GM21447 (cell line): ENCODE data around the gene RAP1GAP.
"Not testable (repeated sequence)": the region's sequence is repeated elsewhere in the genome, so short reads cannot be mapped to it uniquely, and the experiment has no call there.

ENCODE experiments used
- ATAC-seq: cut with Tn5 transposase; IDR thresholded peaks from one replicate; pipeline ENCODE4 v1.9.1; 2021; ENCODE audit not compliant: unreplicated experiment

The RAP1GAP gene

DNA sequence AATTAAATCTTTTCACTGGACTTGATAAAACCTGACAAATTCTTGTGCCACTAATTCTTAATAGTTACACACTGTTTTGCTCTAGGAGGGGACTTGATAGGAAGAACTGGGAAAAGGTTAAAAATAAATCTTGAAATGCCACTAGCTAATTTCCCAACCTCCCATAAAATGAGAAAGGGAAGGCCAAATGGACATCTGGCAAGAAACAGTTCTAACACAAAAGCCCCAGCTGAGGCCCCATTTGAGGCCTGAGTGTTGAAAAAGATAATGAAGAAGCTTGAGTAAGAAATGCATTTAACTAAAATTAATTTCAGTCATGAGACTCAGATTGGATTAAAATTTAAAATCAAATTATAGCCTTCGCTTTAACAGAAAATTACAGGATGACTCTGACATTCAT lies 11.2 kb upstream of the RAP1GAP start:
- ATAC-seq: no peak

DNA sequence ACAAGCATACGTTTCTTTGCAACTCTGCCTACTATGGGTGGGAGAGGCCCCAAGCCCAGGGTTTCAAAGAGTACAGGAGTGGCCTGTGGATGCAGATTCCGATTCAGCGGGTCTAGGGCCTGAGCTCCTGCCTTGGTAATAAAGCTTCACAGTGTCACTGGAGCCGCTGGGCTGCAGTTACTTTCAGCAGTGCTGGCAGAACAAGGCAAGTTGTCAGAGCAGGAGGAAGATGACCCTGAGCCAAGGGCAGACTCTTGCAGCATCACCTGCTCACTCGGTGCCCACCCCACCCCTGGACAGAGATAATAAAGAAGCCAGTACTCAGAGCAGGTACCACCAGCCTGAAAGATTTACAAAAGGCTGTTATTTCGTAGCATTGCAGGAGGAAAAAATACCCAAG lies 8.0 kb upstream of the RAP1GAP start:
- ATAC-seq: no peak

DNA sequence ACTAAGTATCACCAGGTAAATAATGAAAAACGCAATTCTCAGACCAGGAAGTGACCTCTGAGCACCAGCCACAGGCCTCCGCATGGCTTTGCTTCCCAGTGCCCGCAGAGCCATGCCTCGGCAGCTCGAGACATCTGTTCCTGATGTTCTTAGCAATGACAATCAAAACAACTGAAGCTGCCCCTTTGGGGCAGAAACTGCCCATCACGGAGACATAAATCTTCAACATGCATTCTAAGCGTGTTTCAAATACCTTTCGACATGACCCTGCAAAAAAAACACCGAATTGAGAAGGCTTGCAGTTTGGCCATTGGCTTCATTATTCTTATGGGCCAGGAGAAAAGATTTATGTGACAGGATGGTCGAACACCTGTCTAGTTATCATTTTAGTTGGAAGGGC lies 5.8 kb upstream of the RAP1GAP start:
- no peak for ATAC-seq

DNA sequence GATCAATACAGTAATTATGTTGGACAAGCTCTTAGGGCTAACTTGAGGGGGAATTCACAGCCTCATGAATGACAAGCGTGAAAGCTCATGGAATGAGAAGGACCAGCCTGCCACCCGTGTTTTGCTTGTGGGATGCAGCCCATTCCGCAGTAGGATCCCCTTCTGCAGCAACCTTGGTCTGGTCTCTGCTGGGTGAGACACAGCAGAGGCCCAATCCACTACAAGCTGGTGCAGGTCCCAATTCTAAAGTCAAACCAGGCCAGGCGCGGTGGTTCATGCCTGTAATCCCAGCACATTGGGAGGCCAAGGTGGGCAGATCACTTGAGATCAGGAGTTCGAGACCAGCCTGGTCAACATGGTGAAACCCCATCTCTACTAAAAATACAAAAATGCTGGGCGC lies 4.7 kb upstream of the RAP1GAP start:
- not testable (repeated sequence) for ATAC-seq

DNA sequence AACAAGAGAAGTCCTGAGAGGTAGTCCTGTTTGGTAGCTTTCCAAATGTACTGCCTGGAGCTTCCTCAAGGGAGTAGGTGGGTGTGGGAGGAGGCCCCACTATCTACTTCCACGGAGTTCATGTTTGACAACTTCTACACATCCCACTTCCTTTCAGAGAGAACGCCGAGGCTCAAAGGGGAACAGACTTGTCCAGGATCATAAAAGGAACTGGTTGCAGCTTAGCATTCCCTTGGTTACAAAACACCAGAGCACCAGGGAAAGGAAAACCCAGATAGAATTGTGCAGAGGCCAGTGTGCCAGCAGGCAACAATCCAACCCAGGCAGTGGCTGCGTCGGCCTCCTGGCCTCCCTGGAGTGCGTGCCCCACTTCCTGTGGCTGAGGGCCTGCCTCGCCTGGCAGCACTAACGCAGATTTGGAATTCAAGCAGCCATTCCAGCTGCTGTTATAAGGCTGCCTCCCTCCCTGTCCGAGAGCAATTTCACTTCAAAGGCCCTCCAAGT lies 4.2 kb upstream of the RAP1GAP start:
- no peak for ATAC-seq

DNA sequence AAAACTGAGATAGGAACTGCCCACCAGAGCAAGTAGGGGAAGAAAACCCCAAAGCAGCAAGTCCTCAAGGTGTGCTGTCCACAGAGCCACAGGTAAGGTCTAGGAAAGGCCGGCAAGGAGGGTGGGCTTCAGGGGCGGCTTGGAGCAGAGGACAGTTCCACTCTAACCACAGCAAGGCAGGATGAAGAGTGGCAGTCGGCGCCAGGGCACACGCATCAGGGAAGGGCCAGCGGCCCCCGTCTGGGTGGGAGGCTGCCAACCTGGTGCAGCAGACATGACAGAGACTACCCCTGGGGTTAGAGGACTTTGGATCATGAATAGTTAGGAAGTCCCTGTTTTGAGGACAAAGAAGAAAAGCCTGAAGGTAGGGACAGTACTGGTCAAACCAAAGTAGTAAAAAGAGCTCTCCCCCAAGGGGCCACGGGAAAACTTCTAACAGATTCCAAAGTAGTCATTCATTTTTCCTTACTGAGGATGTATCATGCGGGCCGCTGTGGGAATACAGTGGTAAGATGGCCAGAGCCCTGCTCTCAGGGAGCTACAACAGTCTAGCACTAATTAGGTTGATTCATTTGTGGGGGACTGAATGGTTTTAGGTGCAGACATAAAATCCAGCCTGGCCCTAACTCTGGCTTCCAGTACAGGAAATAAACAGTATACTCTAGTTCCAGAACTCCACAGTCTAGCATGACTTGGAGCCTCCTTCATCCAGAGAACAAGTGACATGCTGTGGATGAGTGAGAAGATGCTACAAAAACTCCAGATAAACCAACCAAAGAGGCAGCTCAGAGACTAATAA lies 3.5 kb upstream of the RAP1GAP start:
- ATAC-seq: no peak

DNA sequence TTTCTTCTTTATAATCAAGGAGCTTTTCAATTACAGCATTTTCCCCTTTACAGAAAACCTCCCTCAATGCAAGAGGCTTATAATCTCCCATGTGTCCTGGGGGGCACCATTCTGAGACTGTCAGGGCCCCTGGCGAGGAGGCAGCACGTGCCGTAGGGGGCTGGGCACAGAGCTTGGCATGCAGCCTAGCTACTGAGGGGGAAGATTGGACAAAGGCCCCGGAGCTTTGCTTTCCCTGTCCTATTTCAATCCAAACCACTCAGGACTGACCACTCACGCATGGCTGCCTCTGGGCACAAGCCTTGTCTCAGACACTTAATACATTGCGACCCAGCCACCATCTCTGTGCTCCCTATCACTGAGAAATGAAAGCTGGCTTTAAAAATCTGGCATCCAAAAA lies 2.8 kb upstream of the RAP1GAP start:
- ATAC-seq: no peak

DNA sequence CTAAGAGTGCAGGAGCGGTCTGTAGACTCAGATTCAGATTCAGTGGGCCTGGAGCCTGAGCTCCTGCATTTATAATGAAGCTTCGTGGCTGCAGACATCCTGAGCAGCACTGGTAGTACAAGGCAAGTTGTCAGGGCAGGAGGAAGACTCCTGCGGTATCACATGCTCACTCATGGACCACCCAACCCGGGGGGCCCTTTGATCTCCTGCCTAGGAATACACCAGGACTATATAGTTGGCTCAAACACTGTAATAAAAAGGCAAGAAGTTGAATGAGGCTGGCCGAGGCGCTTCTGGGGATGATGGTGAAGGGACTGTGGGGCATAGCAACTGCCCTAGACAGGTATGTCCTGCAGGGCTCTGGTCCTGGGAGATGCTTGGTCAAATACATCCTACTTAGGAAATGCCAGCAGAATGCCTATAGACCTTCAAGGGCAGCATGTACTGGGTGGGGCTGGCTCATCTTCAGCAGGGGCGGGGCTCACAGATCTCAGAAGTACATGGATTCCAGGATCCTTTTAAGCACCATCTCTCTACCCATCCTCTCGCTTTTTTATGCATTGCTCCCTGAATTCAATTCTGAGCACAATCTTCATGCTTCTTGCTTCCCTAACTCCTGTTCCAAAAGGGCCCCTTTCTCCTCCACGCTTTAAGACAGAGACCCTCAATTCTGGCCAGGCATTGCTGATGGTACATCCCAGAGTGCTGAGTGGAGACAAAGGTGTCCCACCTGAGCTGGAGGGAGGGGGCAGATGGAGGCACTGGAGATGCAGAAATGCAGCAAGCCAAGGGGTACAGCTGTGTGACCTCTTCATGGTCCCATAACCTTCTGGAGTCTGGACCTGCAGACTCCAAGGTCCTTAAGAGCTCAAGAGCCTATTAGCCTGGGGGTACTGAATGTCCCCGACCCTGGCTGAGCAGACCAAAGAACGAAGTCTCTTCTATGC lies 2.1 kb upstream of the RAP1GAP start:
- no peak for ATAC-seq

DNA sequence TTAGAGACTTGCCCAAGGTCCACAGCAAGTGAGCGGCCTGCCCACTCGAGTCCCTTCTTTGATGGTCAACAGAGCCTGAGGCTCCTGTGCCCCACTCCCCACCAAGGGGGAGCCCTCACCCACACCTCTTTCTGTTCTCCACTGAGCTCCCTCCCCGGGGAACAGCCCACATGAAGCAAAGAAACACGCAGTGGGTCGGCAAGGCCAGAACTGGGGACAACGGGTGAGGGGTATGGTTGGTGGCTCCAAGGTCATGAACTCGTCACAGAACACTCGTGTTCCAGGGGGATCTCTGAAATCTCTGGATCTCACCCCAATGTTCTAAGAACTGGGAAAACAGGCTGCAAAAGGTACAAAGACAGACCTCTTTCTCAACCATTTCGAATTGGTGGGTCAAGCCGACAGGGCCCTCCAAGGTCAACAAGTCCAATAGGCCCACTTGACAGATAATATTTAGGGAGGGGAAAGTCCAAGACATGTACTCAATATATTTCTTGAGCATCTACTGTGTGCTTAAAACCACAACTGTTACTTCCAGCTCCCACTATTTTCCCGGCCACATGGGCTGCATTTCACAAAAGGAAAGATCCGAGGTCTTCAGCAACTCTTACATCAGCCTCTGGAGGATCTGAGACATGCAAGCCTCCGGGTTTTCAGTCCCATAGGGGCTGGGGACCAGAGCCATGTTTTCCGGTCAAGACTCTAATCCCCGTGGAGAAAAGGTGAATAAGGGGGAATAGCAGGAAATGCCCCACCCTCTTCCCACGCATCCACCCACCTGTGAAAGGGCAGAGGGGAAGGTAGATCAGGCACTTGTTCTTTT lies 1.1 kb upstream of the RAP1GAP start:
- no peak for ATAC-seq

DNA sequence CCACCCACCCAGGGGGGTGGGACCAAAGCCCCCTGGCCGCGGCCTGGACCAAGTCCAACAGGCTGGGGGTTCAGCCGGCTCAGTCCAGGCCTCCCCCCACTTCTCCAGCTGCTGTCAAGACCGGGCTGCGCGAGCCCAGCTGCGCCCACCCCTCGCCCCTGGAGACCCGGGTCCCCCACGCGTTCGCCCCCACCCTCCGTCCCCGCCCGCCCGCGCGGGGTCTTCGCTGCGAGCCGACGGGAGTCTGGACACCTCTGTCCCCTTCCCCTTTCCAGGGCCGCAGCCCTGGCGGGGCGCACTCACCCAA lies 253 bp downstream of the RAP1GAP start:
- no peak for ATAC-seq

DNA sequence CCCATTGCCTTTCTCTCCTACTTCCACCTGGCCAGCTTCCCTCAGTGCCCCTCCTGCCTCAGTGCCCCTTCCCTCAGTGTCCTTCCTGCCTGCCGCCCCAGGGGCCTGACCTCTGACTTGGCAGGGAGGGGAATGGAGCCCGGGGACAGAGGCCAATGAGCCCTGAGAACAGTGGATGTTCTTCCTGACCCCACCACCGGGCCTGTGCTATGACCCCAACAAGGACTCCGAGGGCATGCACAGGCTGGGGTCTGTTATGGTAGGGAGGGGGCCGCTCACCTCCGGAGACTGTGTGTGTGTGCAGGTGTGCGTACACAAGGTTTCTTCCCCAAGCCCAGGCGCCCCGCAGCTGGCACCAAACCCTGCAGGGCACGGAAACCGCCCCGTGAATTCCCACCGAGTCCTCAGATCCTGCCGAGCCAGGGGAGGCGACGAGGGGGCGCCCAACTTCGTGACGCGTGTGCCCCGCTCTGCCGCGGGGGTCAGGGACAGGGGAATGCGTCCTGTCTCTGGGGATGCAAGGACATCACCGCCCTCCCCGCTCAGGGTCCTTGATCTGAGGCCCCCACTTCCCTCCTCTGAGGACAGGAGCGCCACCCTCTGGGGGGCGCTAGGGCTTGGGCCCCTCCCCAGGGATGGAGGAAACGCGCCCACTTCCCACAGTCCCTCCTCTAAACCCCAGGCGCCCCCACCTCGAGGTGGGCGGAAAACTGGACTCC lies 766 bp downstream of the RAP1GAP start:
- no peak for ATAC-seq

DNA sequence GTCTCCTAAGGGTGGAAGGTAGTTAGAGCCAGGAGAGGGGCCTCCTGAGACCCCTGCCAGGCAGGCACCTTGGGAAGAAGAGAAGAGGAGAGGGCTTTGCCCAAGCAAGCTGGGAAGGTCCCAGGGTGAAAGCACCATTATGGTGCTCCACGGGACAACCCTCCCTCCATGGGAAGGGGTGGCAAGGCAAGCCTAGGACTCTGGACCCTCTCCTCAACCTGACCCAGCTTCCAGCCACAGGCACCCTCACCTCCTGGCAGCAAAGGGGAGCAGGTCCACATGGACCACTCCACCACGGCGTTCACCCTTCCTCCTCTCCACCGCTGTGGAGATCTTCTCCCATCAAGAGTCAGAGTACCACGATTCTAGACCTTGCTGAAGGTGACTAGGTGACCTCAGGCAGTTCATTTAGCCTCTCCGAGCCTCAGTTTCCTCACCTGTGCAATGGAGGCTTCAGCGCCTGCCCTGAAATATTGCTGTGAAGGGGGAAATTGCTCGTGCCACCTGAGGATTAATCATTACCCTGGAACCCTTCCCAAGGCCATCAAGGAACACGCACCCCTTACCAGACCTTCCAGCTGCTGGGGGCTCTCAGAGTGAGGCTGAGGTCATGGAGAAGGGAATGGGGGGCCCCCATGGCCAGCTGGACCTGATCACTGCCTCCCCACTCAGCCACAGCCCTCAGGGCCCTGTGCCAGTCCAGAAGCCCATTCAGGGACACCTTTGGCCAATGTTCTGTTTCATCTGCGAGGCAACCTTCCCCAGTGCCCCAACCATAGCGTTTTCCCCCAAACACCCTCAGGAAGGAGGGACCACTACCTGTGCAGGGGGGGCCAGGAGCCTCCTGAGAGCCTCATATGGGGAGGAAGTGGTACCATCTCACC lies 1.6 kb downstream of the RAP1GAP start:
- no peak for ATAC-seq

DNA sequence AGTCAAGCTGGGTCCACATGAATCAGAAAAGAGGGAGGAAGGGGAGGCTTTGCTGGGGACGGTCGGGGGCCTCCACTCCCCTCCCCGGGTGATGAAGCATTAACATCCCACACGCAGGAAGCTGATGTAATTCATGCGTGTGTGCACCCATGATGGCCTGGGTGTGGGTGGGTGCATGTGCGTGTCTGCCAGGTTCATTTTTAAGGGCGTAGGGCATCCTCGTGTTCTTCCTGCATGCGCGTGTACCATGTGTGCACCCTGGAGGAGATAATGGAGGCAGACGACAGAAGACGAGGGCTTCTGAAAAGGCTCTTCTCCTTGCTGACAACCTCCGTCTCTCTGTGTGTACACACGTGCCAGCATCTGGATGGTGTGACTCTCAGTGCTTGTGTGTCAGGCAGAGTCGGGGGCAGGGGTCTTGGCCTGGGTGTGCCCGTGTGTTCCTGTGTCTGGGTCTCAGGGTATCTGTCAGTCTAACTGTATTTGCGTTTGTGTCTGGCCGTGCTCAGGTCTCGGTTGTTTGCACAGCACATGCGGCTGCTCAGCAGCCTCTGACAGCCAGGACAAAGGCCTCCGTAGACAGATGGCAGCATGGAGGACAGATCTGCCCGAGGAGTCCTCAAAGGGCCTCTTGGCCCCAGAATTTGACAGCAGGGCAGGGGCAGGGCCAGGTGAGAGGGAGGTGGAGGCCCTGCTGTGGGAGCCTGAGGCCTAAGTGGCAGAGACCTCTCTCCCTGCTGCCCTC lies 2.4 kb downstream of the RAP1GAP start:
- ATAC-seq: no peak

DNA sequence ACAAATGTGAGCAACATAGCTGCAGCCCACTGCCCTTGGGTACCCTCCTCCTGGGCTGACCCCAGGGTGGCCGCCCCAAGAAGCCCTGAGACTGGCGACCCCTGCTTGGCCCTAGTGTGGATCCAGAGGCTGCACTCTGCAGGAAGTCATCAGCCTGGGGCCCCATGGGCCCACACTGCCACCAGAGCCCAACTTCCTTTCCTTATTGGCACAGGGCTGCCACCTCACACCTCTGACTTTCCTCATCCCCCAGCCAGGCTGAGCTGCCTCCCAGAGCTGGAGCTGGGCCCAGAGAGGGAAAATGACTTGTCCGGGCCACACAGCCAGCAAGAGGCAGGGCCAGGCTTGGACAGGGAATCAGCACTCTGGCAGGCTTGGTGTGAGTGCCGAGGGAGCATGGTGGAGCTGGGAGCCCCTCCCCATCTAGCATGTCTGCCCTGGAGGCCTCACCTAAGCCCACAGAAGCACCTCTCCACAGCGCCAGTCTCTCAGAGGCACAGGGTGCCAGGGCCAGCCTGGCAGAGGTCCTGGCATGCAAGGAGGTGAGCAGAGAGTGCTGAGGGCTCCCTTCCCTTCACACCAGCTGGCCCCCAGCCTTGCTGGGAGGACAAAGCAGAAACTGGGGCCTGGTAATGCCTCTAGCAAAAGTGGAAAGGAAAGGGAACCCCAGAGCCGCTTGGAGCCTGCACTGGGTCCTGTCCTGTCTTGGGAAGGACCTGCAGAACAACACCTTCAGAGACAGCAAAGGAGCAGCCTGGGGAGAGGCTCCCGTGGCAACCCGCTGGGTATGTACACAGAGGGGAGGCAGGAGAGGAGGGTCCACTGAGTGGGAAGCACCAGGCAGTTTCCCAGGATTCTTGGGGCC lies 3.2 kb downstream of the RAP1GAP start:
- no peak for ATAC-seq

DNA sequence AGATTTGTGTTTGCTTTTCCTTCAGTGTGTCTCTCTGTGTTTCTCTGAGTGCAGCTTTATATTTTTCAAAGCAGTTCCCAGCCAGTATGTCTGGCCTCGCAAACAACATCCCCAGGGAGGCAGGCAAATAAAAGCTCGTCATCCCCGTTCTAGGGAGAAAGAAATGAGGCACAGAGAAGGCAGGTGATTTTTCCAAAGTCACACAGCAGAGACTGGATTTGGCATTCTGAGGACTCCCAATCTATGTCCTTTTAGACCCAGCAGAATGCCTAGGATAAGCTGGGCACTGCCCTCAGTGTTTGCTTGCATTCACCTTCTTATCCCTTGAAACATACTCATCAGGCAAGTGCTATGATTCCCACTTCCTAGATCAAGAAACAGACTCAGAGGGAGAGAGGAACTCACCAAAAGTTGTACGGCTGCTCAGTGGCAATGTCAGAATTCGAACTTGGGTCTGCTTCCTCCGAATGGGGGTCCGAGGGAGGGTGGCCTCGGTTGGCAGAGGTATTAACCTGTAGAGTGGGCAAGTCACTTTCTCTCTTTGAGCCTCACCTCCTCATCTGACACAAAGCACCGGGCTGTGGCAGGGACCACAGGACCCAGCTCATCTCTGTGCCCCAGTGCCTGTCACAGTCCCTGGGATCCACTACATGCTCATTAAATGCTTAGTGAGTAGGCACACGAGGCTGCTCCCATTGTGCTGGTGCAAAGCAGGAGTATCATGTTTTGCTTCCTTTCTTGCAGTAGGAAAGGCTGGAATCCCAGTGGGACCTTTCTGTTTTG lies 4.2 kb downstream of the RAP1GAP start:
- no peak for ATAC-seq

DNA sequence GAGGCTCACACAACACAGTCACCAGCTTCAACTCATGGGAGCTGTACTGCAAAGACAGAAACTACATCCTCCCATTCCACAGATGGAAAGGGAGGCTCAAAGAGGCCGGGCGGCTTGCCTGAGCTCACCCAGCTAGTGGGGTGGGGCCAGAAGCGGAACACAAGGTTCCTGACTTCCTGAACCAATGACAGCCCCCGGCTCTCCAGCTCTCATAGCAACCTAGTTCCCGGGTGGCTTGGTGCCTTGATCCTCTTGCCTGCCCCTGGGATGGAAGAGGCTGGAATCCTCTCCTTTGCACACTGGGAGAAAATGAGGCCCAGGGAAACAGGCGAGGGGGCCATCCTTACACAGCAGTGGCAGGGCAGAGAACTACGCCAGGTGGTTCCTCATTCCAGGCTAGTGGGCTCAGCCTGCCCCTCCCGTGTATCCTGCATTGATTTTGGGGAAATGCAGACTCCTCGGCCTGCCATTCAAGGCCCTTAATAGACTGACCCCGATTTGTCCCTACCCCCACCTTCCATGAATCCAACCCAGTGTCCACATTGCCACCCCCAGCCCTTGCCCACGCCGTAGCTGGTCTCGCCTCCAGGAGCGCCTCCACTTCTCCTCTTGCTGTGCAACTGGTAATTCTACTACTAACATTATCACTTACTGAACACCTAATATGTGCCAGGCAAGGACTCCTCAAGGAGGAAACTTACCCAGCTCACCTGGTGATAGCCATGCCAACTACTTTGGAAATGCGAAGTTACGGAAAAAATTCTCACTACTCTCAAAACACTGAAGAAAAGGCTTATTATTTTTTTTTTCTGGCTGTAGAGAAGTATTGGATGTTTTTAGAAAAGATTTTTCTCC lies 5.0 kb downstream of the RAP1GAP start:
- ATAC-seq: no peak
